ENCODE measurements around the gene PLD1. TPM values are rescaled to one million over a fixed set of nuclear protein-coding genes. Genes with fewer than 3 reads are reported as not detected.
"Not testable (repeated sequence)": the region's sequence is repeated elsewhere in the genome, so short reads cannot be mapped to it uniquely, and the experiment has no call there.

The PLD1 gene
- polyA plus RNA-seq, 1 donor = 11.7 TPM

DNA sequence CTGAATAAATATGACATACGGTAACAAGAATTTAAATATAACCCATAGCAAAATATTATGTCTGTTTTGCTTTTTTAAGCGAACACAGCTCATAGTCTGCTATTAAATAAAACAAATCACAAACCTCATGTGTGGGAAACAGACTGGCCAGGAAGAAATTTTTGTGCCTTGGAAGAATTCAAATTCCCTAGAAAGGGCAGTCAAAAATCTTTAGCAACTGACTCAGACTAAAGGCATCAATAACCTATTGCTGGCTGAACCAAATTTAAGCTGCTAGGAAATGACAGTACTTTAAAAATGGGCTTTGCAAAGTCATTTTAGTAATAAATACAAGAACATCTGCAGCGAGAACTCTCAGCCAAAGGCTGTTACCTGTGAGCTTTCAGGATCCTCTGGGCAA, 151.4 kb downstream of the PLD1 start:
- peak; percentile 25 for DNase-seq

DNA sequence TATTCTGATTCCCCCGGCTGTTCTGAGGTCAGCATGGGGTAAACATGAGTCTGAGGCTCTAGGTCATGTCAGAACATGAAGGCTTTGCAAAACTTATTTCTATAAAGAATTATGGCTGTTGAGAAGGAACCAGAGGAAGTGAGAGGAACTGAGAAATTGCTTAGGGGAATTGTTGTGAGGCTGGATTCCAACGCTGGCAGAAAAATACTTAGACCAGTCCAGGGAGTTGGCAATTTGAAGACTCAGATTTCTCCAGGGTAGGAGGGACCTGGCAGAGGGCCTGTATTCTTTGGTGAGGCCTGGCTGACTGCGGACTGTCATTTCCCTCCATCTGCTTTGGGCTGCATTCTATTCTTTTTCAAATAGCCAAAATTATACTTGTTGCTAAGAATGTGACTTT, 155.5 kb downstream of the PLD1 start:
- DNase-seq = peak; percentile 71

DNA sequence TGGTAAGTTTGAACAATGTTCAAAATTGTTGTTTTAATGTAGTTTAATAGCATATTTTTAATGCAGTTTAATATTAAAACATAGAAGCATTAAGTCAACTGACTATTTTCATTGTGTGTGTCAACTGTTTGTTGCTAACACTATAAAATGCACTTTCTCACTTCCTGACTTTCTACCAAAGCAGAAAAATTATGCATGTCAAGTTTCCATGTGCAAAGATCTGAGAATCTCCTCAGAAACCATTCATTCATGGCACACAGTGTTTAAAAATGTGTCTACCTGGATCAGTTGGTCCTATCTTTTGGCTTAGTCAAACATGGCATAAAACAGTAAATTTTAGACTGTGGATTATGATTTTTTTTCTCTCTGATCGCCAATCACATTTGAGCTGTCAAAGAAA, 156.0 kb downstream of the PLD1 start:
- no peak for DNase-seq

DNA sequence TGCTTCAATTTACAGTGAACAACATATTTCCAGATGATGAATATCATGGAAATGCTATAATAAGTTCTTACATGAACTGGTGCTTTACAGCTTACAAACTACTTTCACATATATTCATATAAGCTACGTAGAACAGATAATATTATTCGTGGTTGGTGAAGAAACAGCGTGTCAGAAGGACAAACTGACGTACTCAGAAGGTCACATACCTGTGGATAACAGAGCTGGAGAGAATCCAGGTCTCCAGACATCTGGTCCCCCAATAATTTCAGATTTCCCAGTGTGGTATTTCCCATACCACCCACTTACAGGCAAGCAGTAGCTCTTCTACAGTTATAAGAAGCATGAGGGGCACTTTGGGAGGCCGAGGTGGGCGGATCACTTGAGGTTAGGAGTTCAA, 156.6 kb downstream of the PLD1 start:
- no peak for DNase-seq

DNA sequence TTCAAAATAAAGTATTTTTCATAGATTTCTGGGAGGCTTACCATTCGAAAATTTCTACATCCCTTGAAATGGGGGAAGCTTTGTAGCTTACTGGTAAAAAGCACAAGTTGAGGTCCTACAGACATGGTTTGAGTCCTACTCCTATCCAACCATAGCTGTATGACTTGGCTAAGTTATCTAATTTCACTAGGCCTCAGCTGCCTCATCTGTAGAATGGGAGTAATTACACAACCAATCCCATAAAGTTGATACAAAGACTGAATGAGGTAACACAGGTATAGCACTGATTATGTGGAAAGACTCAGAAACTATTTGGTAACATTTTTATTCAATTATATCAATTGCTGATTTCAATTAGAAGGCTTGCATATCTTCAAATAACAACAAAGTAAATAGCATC, 157.4 kb downstream of the PLD1 start:
- DNase-seq = no peak

DNA sequence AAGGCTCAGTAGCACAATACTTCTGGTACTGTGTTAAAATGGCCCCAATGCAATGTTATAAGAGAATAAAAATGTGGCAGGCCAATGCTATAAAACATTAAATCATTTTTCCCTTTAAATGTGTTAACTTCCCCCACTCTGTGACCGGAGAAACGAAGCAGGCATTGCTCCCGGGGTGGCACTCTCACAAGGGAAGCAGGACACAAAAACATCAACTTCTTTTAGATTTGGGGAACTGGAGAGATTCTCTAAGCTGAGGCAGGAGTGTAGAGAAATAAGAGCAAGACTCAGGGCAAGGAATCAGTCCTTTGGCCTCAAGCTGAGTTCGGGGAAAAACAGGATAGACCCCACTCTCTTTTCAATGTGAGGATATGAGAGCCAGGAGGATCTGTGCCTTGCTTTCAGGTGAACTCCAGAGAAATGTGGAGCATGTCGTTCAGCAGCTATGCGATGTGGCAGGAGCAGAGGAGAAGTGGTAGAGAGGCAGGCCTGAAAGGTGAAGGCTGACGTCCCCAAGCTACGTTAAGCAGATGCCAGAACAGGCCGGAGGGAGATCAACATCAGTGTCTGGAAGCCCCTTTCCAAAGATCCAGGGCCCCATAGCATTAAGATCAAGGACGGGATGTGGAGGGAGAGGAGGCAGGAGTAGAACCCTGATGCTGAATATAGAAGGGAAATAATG, 160.2 kb downstream of the PLD1 start:
- no peak for DNase-seq

DNA sequence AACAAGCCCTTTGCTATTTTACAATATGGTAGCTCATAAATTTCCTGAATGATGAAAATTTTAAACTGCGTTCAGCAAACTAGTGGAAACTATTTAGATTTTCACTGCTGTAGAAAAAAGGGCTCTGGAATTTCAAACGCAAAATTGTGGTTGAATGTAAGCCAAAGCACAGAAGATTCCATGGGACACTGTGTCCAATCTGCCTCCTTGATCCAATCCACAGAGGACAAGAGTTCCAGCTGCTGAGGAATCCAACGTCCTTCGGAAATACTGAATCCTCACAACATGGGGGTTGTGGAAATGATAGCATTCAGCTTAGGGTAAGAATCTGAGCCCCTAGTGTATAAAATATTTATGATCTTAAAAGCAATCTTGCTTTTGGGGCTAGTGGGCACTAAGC, 161.0 kb downstream of the PLD1 start:
- peak; percentile 70 for DNase-seq

DNA sequence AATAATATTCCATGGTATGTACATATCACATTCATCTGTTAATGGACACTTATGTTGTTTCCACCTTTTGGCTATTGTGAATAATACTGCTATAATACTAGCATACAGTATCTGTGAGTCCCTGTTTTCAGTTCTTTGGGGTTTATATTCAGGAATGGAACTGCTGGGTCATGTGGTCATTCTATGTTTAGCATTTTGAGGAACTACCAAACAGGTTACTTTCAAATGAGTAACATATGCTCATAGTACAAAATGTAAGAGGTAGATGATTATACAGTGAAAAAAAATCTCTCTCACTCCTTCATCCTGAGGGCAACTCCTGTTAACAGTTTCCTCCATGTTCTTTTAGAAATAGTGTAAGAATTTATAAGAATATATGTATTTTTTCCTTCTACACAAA, 162.2 kb downstream of the PLD1 start:
- no peak for DNase-seq

DNA sequence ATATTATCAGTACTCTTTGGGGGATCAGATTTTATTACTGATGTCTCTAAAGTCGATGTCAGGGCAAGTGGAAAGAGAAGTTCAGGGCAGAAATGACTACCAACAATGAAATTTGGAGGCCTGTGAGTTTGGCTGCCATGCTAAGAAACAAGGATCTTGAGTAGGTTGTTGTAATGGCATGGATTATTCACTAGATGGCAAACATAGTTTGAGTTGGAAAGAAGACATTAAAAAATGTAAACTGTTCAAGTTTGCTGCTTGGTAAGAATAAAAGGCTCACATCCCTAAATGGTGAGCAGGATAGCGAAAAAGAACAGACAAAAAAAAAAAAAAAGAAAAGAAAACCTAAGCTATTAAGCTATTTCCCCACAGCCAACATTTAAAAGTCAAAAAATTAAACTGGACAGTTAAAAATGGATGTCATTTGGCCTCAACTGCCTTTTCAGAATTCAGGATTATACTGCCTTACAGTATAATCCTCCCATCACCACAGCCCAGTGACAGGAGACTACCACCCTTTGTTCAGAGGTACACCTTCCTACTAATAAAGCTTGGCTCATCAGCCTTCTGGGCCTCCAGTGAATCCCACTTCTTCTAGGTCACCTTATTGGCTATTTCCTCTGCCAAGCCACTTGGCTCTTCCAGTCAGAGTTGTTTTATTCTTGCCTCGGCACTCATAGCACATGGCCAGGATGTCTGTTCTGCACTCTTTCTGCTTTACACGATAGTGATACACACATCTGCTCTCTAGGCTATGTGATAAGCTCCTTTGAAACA, 163.7 kb downstream of the PLD1 start:
- DNase-seq = peak; percentile 57

DNA sequence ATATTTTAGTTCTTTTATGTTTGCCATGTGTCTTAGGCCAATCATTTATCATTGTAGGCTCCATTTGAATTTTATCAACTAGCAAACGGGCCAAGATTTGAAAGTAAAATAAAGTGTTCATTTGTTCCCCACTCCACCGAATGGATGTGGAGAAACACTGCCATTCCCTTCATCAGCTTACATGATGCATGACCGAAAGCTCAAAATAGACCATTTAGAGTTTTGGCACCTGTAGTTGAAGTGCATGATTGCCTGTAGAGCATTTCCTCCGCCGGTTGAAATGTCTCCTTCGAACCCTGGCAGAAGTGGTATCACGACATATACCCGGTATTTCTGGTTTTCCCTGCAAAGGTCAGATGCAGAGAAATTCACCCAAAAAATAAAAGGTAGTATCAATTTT, 165.6 kb downstream of the PLD1 start:
- no peak for DNase-seq

DNA sequence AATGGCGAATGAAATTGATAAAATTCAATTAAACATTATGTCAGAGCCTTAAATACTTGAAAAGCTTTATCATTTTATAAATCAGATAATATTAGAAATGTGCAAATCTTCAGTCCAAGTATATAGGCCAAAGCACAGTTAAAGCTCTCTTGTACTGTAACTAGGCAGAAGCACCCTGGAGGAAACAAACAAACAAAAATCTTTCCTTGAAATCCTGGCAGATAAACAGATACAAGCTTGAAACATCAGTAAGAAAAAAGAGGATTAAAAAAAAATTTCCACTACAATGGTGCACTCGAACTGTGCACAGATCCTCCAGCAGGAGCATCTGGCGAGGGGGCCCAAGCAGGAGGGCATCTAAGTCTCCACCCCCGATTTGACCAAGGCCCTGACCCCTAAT, 166.6 kb downstream of the PLD1 start:
- no peak for DNase-seq

DNA sequence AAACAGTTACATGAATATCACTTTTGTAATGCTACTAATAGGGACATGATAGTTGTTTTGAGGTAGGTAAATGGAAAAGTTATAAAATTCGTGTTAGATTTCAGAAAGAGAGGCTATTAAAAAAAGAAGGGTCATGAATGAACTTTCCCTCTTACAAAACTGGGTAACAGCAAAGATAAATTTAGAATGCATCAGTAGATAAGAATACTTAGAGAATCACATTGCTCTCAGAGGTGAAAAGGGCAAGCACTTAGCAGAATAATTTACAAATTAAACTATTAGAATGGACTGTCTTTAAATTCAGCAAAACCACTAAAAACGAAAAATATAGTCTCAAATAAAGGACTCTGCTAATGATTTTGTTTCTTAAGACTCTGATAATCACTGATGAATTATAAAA, 167.2 kb downstream of the PLD1 start:
- no peak for DNase-seq

DNA sequence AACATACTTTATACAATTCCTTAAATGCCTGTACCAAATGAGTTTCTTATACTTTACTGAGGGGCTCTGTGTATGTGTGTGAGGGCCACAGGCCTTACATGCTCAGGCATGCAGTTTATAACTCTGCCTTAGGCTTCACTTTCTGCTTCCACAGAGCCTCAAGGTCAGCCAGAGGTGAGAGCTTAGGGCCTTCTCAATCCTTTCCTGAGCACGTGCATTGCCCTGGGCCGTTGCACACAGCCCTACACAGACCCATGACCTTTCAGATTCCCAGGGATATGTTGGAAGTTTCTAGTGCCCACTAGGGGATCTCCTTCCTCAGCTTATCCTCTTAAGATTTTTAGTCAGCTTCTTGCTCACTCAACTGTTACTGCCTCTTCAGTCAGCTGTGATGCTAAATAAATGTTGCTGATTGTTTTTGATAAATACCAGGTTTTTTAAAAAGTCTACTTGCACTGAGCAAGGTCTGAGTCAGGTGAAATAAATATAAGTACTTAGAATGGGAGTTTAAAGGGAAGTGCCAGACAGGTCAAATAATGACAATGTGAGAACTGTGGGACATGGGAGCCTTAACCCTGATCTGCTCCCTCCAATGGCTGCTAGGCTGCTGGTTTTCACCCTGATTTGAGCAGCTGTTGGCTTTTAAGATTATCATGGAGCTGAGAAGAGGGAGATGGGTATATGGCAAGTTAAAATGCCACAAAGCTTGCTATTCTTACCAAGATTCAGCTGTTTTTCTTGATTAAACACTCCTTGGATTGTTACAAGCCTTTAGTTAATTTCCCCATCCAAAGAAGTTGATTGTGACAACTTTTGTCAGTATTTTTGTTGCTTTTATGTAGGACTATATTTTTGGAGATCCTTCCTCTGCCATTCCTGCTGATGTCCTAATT, 169.5 kb downstream of the PLD1 start:
- DNase-seq = no peak

DNA sequence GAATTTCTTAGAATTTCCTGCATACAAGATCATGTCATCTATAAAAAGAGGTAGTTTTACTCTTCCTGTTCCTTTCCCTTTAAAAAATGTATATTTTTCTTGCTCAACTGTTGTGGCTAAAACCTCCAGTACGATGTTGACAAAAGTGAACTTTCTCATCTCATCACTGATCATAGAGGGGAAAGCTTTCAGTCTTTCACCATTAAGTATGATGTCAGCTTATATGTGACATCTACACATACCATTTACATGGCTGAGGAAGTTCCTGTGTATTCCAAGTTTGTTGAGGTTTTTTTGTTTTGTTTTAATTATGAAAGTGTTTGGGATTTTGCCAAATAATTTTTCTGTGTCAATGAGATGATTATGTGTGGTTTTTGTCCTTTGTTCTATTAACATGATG, 173.6 kb downstream of the PLD1 start:
- DNase-seq = no peak

DNA sequence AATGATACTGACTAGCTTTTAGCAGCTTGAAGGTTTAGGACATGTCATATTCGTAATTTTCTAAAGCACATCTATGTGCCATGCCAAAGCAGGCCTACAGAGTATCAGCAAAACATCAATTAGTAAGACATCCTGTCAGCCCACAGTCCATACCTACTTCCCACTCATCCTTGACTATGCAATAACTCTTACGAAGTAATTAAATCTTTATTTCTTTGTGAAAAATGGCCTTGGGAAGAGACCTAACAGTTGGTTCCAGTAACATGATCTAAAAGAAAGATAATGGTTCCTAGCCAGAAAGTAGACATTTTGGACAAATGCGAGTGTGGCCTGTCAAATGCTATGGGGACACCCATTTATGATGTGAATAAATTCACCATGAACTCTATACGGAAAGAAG, 177.5 kb downstream of the PLD1 start:
- DNase-seq = no peak

DNA sequence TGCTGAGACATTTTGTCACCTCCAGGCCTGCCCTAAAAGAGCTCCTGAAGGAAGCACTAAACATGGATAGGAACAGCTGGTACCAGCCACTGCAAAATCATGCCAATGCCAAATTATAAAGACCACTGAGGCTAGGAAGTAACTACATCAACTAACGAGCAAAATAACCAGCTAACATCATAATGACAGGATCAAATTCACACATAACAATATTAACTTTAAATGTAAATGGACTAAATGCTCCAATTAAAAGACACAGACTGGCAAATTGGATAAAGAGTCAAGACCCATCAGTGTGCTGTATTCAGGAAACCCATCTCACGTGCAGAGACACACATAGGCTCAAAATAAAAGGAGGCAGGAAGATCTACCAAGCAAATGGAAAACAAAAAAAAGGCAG, 183.5 kb downstream of the PLD1 start:
- DNase-seq = not testable (repeated sequence)

DNA sequence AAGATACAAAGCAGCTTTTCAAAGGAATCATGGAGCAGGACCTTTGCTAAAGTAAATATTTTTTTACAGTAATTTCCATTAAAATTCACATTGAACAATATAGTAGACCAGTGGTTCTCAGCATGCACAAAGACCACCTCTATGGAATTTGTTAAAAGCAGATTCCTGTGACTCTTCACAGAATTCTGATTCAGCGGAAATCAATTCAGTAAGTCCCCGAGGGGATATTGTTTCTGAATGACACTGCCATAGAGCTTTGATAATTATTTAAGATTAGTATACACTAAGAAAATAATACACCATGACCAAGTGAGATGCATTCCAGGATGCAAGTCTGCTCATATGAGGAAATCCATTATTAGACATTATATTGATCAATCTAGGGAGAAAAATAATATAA, 188.2 kb downstream of the PLD1 start:
- DNase-seq = no peak

DNA sequence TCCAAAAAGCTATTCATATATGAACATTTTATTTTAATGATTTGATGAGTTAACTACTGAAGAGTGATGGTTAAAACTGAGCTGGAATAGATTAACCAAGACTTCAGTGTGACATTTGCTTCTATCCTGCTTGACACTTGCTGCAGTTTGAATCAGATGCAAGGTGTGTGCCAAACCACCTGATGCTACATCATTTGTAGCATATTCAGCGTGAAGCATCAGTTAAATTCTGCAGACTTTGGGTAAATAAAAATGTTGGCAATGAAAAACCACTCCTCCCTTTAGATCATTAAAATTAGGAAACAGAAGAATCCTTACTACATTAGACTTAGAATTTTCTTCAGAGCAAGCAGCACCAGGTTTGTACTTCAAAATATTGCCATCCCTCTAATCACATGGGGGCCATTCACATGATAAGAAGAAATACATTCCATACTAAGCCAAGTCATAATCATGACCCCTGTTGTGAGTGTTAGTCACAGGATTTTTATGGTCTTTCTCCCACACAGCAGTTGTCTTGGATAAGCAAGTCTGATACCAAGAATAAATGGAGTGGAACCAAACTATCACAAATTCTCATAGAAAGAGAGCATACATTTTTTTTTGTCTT, 189.4 kb downstream of the PLD1 start:
- no peak for DNase-seq

DNA sequence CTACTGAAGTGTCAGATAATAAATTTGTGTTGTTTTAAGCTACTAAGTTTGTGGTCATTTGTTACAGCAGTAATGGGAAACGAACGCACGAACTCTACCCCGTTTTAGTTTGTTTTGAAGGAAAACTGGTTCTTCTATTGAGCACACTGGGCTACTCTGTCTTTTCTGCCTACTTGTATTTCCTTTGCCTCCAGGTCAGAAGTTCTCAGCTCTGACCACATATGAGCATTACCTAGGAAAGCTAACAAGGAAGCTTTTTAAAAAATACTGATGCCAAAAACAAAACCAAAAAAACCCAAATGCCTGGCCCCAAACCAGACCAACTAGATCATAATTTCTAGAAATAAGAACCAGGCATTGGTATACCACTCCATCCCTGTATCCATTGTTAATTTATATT, 193.5 kb downstream of the PLD1 start:
- DNase-seq = no peak

DNA sequence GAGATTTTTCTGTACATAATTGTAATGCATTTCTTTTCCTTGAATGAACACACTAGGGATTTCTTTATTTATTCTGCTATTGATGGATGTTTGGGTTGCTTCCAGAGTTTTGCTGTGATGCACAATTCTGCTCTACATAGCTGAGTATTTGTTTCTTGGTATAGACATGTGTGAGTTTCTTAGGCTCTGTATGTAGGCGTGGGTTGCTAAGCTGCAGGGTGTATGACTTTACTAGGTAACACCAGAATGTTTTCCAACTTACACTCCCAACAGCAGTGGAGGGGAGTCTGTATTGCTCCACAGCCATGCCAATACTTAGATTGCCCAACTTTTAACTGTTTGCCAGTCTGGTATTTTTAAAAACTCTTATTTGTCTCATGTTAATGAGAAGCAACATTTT, 194.6 kb downstream of the PLD1 start:
- peak; percentile 26 for DNase-seq

DNA sequence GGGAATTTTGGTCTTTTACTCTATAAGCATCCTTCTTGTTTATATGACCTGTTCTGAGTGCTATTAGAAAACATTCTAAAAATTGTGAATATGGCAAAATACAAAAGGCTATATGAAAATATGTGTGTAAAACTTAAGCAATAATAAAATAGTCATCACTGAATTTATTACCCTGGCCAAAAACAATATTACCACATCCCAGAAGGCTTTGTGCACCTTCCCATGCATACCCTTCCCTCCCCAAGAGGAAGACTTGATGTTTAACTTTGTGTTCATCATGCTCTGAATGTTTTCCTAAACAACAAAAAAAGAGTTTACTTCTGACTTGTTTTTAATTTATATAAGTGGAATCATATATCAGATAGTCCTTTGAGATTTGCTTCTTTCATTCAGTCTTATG, 195.0 kb downstream of the PLD1 start:
- DNase-seq = no peak

DNA sequence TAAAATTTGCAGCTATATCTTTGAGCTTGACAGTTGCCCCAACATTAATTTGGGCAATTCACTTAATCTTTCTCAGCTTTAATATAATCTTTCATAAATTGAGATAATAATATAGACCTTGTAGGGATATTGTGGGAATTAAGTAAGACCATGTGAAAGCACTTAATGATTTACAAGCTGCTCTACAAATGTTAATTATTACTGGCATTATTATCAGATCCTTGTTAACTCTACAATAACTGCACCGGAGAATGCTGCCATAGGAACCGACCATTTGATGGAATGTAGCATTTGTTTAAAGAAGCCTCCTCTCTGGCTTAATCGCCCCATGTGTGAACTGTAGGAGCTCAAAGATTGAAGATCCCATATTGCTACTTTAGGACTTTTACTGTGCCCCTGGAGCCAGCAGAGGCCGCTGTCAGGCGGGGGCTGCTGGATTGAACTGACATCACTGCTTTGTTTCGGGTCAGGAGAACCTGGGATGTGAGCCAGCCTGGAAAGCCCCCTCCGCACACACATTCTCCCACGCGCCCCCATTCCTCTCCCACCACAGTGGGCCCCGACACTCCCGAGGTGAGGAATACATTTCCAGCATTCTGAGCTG, 195.9 kb downstream of the PLD1 start:
- DNase-seq = no peak

DNA sequence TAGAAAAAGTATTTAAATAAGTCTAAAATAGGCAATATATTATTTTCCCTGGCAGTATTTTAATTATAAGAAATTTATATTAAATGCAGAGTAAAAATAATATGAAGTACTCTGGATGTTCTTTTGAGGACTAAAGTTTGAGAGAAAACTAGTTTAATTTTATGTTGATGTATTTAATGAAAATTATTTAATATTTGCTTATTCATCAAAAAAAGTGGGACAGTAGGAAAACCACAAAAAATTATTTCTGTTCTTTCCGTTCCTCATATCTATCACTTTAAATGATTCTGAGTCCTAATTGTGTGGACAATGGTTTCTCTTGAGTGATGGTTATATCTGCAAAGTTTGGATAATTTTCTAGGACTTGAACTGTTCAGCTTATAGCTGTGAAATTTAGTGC, 202.8 kb downstream of the PLD1 start:
- no peak for DNase-seq

All from hindlimb muscle (tissue), 1 donor.